B cell (primary cell): ENCODE data around the gene WDR86. TPM values are rescaled to one million over a fixed set of nuclear protein-coding genes. Genes with fewer than 3 reads are reported as not detected.
A peak's percentile ranks its signal among the peaks of the same experiment; 100 is the strongest.

Experiments
- ATAC-seq: fragments of 200-7000 bp; cut with Tn5 transposase; one replicate; pipeline ENCODE4 v1.10.0; 2021; ENCODE audit warnings: low read depth, mild to moderate bottlenecking, moderate number of reproducible peaks, moderate library complexity
- CTCF ChIA-PET: fragments of 350-600 bp; sonication (Branson Sonifier 250); formaldehyde crosslinking; loops from one replicate; lab custom pipeline; 2021; ENCODE audit warnings: antibody characterized with exemption, inconsistent platforms; lab: Charles Lee
- POLR2A ChIA-PET: fragments of 350-600 bp; sonication (Branson Sonifier 250); formaldehyde crosslinking; loops from one replicate; lab custom pipeline; 2021; ENCODE audit warnings: antibody characterized with exemption; lab: Charles Lee
- DNase-seq: peaks from one replicate; pipeline ENCODE4 v3.0.0; 2013
- H2AFZ ChIP-seq: 2 replicates; pipeline ENCODE4 v1.6.1; 2012; ENCODE audit warnings: mild to moderate bottlenecking, low read depth, low read length; ENCODE audit not compliant: insufficient read depth, poor library complexity, severe bottlenecking
- H3K27ac ChIP-seq, 2 donors: 1 replicate in 1 of 2; 2 replicates in 1 of 2; pipeline ENCODE4 v1.5.1; 2012 to 2013; ENCODE audit warnings: low read length in 2 of 2, mild to moderate bottlenecking in 2 of 2, moderate library complexity in 1 of 2
- H3K27me3 ChIP-seq, 4 experiments: fragments of 200-600 bp in 1 of 4; sonication (generic) in 1 of 4; replicated peaks in 1 of 4; 1 replicate in 2 of 4; 2 replicates in 2 of 4; pipeline versions ENCODE4 v1.6.1 to v1.7.0; 2013 to 2016; ENCODE audit warnings: low read length in 3 of 4, mild to moderate bottlenecking in 2 of 4, mixed read lengths in 1 of 4, moderate library complexity in 1 of 4; ENCODE audit not compliant: insufficient read depth in 4 of 4, control insufficient read depth in 3 of 4; ENCODE audit errors: control extremely low read depth in 1 of 4
- H3K36me3 ChIP-seq, 2 experiments: replicated peaks in 1 of 2; 1 replicate in 1 of 2; 2 replicates in 1 of 2; pipeline versions ENCODE4 v1.6.1 to v1.7.1; 2013; ENCODE audit warnings: low read length in 1 of 2; ENCODE audit not compliant: insufficient read depth in 2 of 2, control insufficient read depth in 1 of 2; ENCODE audit errors: control extremely low read depth in 1 of 2, extremely low read depth in 1 of 2
- H3K4me1 ChIP-seq, 2 donors: fragments of 200-600 bp in 1 of 2; sonication (generic) in 1 of 2; 1 replicate in 1 of 2; 2 replicates in 1 of 2; pipeline versions ENCODE4 v1.5.1 to v1.6.1; 2013 to 2017; ENCODE audit warnings: low read length in 2 of 2; ENCODE audit not compliant: control insufficient read depth in 2 of 2, insufficient read depth in 2 of 2
- H3K4me2 ChIP-seq: replicated peaks from 2 replicates; pipeline ENCODE3; 2012; ENCODE audit warnings: mild to moderate bottlenecking, low read depth, low read length; ENCODE audit not compliant: poor library complexity, severe bottlenecking
- H3K4me3 ChIP-seq, 5 experiments: fragments of 200-600 bp in 1 of 5; sonication (generic) in 1 of 5; 1 replicate in 3 of 5; 2 replicates in 2 of 5; pipeline versions ENCODE4 v1.5.1 to v1.7.0; 2011 to 2016; ENCODE audit warnings: low read length in 4 of 5, mild to moderate bottlenecking in 4 of 5, low read depth in 2 of 5, control low read depth in 1 of 5, moderate library complexity in 1 of 5; ENCODE audit not compliant: insufficient read depth in 1 of 5; ENCODE audit errors: control extremely low read depth in 1 of 5, extremely low read depth in 1 of 5
- H3K79me2 ChIP-seq: fragments of 200-600 bp; sonication (generic); one replicate; pipeline ENCODE4 v1.6.0; 2016; ENCODE audit warnings: low read length; ENCODE audit not compliant: control insufficient read depth, insufficient read depth
- H3K9ac ChIP-seq: fragments of 200-600 bp; sonication (generic); 2 replicates; pipeline ENCODE4 v1.6.1; 2017; ENCODE audit warnings: mild to moderate bottlenecking, low read length, moderate library complexity
- H3K9me3 ChIP-seq, 3 donors: one replicate each; pipeline versions ENCODE4 v1.6.1 to v1.7.1; 2013; ENCODE audit warnings: low read length in 2 of 3; ENCODE audit not compliant: control insufficient read depth in 2 of 3, insufficient read depth in 1 of 3; ENCODE audit errors: control extremely low read depth in 1 of 3
- H4K20me1 ChIP-seq: 2 replicates; pipeline ENCODE4 v1.6.0; 2012; ENCODE audit warnings: mild to moderate bottlenecking, low read length; ENCODE audit not compliant: insufficient read depth, control insufficient read depth, poor library complexity, severe bottlenecking
- H3K27ac Mint-ChIP-seq: one replicate; pipeline ENCODE4 v1.8.0; 2021; ENCODE audit warnings: mixed read lengths
- H3K27me3 Mint-ChIP-seq: one replicate; pipeline ENCODE4 v1.8.0; 2021; ENCODE audit warnings: mixed read lengths
- H3K4me1 Mint-ChIP-seq: one replicate; pipeline ENCODE4 v1.8.0; 2021; ENCODE audit warnings: mixed read lengths
- H3K4me3 Mint-ChIP-seq: one replicate; pipeline ENCODE4 v1.8.0; 2021; ENCODE audit warnings: mixed read lengths
- H3K9me3 Mint-ChIP-seq: one replicate; pipeline ENCODE4 v1.8.0; 2022; ENCODE audit warnings: mixed read lengths; ENCODE audit not compliant: insufficient read depth
- EZH2 ChIP-seq: IDR thresholded peaks from 2 replicates; pipeline ENCODE4 v1.6.1; 2012; ENCODE audit warnings: borderline replicate concordance, low read depth, mild to moderate bottlenecking, moderate library complexity, low read length; ENCODE audit not compliant: insufficient read depth, poor library complexity, severe bottlenecking
- WGBS: methylation state at CpG from one replicate; pipeline ENCODE4 v1.1.5; 2013; ENCODE audit warnings: missing lambda C conversion rate; ENCODE audit not compliant: insufficient coverage; 5-methylcytosine and 5-hydroxymethylcytosine counted together
- intact Hi-C: fragments of 100-400 bp; cut with micrococcal nuclease; formaldehyde crosslinking; loops from one replicate; pipeline ENCODE4 v1.10.0; 2022
- polyA plus RNA-seq: library from polyadenylated mRNA; depleted of rRNA; stranded (reverse); fragments of >200 nt; gene quantifications from 2 replicates; pipeline ENCODE4 v1.2.3, GENCODE V29; 2012
- total RNA-seq, 2 donors: library from RNA; stranded (reverse); fragments of 120-200 nt in 1 of 2; gene quantifications; 1 replicate in 1 of 2; 2 replicates in 1 of 2; pipeline versions ENCODE4 v1.2.3 to v1.2.4, GENCODE V29; 2013 to 2022
- TF ChIP-seq, protein P1 (sequence below): fragments of 200-600 bp; IDR thresholded peaks from one replicate; pipeline ENCODE4 v1.8.0; 2022; ENCODE audit warnings: antibody characterized with exemption, mild to moderate bottlenecking

Gene WDR86
- total and polyA plus RNA-seq, 2 donors (not counting 1 experiment from before 2014, with no cell fraction given), result 1.4 to 1.5 TPM

DNA sequence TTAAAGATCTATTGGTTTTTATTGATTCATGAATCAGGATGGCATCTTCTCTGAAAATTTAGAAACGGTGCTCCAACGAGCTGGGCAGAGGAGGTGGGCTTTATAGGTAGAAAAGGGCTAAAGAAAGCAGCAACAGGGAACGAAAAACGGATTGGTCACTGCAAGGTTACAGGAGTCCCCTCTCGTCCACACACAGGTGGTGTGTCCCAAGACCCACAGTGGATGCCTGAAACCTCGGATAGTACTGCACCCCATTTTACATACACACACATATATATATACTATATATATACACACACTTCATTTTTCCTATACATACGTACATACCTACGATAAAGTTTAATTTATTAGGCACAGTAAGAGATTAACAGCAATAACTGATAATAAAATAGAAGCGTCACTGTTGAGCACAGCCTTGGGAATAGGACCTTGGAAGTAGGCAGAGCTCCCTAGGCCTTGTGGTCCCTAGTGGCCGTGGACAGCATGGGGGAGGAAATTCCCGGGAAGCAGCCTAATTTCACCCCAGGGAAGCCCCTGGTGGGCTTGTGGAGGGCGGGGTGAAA is 69.0 kb downstream of the WDR86 start:
- ChIA-PET CTCF (interaction anchor here (1.1 to 4.9 kb wide), 9 partner anchors 9 to 179 kb away, joined by 3 to 55 read pairs (median 3); partner anchors contain the start of gene RHEB), POLR2A (interaction anchor here (0.9 to 1.2 kb wide), 3 partner anchors 9 to 292 kb away, joined by 3 to 5 read pairs (median 5); no protein-coding TSS in a partner anchor)
- H3K27ac ChIP-seq, result peak overlapping the region; percentile 68 to 79
- H3K4me2 ChIP-seq, result peak overlapping the region; percentile 69
- H2AFZ ChIP-seq, result peak overlapping the region; percentile 53
- H3K27me3 ChIP-seq, result no peaks in the 10 kb centered on the region
- H3K36me3 ChIP-seq, result peaks cover 4 to 17% of the 10 kb centered on the region in 2 experiments
- peak overlapping the region; percentile 69 for H3K9ac ChIP-seq
- DNase-seq (peak; percentile 26), ATAC-seq (no peak)
- WGBS, result 80% methylated on average over 6 of the region's 12 CpGs
- TF ChIP-seq, protein P1, sequence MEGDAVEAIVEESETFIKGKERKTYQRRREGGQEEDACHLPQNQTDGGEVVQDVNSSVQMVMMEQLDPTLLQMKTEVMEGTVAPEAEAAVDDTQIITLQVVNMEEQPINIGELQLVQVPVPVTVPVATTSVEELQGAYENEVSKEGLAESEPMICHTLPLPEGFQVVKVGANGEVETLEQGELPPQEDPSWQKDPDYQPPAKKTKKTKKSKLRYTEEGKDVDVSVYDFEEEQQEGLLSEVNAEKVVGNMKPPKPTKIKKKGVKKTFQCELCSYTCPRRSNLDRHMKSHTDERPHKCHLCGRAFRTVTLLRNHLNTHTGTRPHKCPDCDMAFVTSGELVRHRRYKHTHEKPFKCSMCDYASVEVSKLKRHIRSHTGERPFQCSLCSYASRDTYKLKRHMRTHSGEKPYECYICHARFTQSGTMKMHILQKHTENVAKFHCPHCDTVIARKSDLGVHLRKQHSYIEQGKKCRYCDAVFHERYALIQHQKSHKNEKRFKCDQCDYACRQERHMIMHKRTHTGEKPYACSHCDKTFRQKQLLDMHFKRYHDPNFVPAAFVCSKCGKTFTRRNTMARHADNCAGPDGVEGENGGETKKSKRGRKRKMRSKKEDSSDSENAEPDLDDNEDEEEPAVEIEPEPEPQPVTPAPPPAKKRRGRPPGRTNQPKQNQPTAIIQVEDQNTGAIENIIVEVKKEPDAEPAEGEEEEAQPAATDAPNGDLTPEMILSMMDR, result no peak
- TF ChIP-seq EZH2, result no peak
- peaks cover 6% of the 10 kb centered on the region for H4K20me1 ChIP-seq
- peaks cover 5% of the 10 kb centered on the region for H3K9me3 Mint-ChIP-seq
- no peaks in the 10 kb centered on the region for H3K27me3 Mint-ChIP-seq
- H3K27ac Mint-ChIP-seq, result peak overlapping the region; percentile 95
- H3K4me1 ChIP-seq, result peaks cover 29 to 36% of the 10 kb centered on the region in 2 donors
- H3K79me2 ChIP-seq, result peaks cover 30% of the 10 kb centered on the region
- H3K9me3 ChIP-seq, result peaks cover 0 to 17% (median 2%) of the 10 kb centered on the region in 3 donors
- H3K4me3 Mint-ChIP-seq, result peak overlapping the region; percentile 88
- peak overlapping the region in 3 of 5 experiments; percentile 24 to 89 (median 62) for H3K4me3 ChIP-seq
- H3K4me1 Mint-ChIP-seq, result peaks cover 39% of the 10 kb centered on the region
- intact Hi-C loops, result loop anchor here (1.0 to 5.0 kb wide), 3 partner anchors 94 to 259 kb away; partner anchors contain the start of genes ABCF2, FASTK, SMARCD3 and TMUB1
